ENCODE results near the gene MT4.

DNA sequence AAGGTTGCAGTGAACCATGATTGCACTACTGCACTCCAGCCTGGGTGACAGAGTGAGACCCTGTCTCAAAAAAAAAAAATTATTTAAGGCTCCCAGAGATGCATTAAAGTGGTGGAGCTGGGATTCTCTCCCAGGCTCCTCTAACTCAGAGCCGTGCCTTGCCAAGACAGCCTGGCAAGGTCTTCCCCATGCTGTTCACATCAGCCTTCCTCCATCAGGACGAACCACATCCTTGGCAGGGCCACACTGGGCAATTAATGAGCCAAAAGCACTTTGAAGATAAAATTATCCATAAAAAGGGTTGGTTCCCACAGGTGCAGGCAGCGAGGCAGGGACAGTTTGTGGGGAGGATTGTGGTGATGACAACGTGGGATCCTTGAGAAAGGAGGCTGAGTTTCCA lies 25.2 kb upstream of the MT4 start:
- TF ChIP-seq, protein P1, sequence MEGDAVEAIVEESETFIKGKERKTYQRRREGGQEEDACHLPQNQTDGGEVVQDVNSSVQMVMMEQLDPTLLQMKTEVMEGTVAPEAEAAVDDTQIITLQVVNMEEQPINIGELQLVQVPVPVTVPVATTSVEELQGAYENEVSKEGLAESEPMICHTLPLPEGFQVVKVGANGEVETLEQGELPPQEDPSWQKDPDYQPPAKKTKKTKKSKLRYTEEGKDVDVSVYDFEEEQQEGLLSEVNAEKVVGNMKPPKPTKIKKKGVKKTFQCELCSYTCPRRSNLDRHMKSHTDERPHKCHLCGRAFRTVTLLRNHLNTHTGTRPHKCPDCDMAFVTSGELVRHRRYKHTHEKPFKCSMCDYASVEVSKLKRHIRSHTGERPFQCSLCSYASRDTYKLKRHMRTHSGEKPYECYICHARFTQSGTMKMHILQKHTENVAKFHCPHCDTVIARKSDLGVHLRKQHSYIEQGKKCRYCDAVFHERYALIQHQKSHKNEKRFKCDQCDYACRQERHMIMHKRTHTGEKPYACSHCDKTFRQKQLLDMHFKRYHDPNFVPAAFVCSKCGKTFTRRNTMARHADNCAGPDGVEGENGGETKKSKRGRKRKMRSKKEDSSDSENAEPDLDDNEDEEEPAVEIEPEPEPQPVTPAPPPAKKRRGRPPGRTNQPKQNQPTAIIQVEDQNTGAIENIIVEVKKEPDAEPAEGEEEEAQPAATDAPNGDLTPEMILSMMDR (IDR thresholded peaks at IDR 0.05) = no peak
- TF ChIP-seq EZH2phosphoT487 (IDR thresholded peaks at IDR 0.05) (no peak), EZH2 (IDR thresholded peaks at IDR 0.05) (no peak)

All from neural progenitor cell (in vitro differentiated cells).